HG03442 (cell line): ENCODE data around the gene SLC2A3.
A peak's percentile ranks its signal among the peaks of the same experiment; 100 is the strongest.
"Not testable (repeated sequence)": the region's sequence is repeated elsewhere in the genome, so short reads cannot be mapped to it uniquely, and the experiment has no call there.

Experiments used
- ATAC-seq: cut with Tn5 transposase; IDR thresholded peaks from one replicate; pipeline ENCODE4 v1.9.1; 2021; ENCODE audit warnings: mild to moderate bottlenecking, moderate library complexity; ENCODE audit not compliant: unreplicated experiment

The SLC2A3 gene

DNA sequence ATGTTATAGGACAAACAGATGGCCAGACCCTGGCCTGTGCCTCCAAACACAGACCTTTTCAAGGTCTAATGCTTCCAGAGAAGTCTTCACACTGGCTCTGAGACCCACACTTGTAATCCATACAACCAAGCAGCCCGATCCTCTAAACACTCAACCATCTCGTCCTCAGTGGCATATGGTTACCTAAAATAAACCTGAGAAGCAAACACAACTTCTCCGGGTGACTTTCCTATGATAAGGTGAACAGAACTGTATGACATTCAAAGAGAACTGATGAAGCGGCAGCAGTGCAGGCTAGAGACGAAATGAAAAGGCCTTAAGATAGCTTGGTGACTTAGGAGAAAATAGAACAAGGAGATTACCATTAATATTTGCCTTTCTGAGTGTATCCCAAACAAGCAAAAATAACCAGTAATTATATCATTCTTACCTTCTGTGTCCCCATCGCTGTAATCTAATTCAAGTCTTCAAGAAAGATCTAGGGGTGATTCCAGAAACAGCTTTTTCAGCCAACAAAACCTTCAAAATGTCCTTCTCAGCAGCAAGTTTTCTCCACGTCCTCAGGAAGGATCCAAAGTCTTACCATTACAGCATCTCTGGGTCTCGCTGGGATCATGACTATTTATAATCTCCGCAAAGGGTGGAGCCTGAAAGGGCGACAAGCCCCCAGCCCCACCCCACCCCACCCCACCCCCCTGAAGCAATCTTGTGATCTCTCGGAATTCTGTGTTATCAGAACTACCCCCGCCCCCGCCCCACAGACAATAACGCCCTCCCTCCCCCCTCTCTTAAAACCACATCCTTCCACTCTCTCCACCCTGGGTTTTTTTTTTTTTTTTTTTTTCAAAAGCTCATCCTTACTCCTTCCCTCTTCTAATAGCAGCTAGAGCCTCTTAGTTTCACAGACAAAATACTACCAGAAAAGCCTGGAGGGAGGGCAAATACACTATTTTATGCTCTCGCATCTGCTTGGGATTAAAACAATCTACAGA is at the start of gene SLC2A3:
SLC2A3 (minus strand) TSS at position 598 of the 992 bp plus-strand sequence; CDS start at position 445, 153 bp downstream.
- ATAC-seq = no peak

- ATAC-seq = no peak
These were observed 48.9 kb upstream of the SLC2A3 start for GRCh38 chr12:7984900-7985299.

- not testable (repeated sequence) for ATAC-seq
These were observed 47.5 kb upstream of the SLC2A3 start for GRCh38 chr12:7983460-7983859.

- not testable (repeated sequence) for ATAC-seq
These were observed 47.0 kb upstream of the SLC2A3 start for GRCh38 chr12:7983019-7983418.

DNA sequence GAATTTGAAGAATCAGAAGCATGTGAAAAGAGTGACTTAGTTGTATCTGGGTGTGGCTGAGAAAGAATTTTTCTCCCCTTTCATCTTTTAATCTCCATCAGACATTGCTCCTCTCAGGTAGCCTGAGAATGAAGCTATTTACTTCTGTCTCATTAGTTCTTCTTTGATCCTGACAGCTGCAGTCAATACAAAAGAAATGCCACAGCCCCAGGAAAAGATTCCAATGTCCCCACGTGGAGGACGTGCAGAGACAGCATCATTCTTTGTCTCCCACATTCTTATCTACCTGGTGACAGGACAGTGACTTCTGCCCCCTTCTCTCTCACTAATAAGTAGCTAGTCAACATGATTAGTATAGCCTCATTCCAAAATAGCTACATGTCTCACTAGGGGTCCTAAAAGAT is 46.3 kb upstream of the SLC2A3 start:
- ATAC-seq = not testable (repeated sequence)

DNA sequence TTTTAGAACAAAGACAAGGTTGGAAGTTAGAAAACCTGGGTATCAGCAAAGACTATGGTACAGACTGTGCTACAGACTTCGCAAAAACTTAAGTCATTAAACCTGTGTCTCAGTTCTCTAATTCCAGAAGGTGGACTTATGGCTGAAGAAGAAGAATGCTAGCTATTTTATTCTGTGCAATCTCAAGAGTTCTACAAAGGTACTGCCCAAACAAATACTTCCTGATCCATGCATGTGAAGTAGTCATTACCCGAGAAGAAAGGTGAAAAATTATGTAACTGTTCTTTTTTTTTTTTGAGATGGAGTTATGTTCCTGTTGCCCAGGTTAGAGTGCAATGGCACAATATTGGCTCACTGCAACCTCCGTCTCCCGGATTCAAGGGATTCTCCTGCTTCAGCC is 45.5 kb upstream of the SLC2A3 start:
- ATAC-seq = no peak

GRCh38 chr12:7977351-7978124 is 41.6 kb upstream of the SLC2A3 start:
- ATAC-seq = peak; percentile 60

- no peak for ATAC-seq
These were observed 37.5 kb upstream of the SLC2A3 start for GRCh38 chr12:7973457-7973825.

DNA sequence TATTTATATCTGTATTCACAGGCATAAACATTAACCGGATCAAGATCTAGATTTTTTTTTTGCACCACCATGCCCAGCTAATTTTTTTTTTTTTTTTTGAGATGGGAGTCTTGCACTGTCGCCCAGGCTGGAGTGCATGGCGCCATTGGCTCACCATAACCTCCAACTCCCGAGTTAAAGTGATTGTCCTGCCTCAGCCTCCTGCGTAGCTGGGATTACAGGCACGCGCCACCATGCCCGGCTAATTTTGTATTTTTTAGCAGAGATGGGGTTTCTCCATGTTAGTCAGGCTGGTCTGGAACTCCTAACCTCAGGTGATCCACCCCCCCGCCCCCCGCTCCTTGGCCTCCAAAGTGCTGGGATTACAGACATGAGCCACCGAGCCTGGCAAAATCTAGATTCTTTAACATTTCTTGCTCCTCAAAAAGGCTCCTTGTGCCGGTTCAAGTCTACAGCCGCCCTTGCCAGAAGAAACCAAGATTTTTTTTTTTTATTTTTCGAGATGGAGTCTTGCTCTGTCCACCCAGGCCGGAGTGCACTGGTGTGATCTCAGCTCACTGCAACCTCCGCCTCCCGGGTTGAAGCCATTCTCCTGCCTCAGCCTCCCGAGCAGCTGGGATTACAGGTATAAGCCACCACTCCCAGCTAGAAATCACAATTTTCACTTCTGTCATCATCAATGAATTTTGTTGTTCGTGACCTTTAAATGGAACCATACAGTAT is 36.9 kb upstream of the SLC2A3 start:
- no peak for ATAC-seq

DNA sequence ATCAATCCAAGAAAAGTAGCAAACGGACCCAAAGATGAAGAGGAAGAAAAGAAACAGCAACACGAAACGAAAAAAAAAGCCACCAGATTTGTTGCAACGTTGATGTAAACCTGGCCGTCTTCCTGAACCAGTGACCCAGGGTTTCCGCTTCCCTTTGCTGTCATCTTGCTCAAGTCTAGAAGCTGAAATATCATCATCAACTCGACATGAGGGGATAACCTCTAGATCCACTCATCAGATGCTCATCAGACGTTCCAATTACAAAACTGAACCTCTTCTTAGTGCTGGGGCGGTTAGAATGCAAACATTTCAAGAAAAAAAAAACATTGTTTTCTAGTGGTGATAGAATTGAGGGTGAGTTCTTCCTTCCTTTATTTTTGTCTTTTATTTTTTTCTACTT is 36.3 kb upstream of the SLC2A3 start:
- not testable (repeated sequence) for ATAC-seq

DNA sequence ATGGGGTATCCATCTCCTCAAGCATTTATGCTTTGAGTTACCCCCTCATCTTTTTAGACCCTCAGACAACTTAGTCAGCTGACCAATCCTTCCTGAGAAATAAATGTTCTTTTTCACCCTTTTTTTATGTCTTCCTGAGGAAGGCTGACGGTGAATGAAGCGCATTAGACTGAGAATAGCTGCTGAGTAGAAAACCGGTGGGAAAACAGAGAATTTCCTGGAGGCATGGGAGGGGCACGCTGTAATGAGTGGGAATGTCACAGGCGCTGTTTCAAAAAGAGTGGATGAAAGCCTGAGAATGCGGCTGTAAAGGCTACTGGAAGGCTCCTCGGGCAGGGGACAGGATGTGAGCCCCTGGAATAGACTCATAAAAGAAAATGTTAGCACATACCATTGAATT is 35.8 kb upstream of the SLC2A3 start:
- ATAC-seq = not testable (repeated sequence)

- peak; percentile 88 for ATAC-seq
These were observed 34.7 kb upstream of the SLC2A3 start for GRCh38 chr12:7970475-7971252.

DNA sequence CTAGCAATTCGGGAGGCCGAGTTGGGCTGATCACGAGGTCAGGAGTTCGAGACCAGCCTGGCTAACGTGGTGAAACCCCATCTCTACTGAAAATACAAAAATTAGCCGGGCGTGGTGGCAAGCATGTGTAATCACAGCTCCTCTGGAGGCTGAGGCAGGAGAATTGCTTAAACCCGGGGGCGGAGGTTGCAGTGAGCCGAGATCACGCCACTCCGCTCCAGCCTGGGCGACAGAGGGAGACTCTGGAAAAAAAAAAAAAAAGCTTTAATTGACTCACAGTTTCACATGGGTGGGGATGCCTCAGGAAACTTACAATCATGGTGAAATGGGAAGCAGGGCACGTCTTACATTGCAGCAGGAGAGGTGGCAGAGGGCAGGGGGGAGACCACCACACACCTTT is 30.6 kb upstream of the SLC2A3 start:
- ATAC-seq = no peak

DNA sequence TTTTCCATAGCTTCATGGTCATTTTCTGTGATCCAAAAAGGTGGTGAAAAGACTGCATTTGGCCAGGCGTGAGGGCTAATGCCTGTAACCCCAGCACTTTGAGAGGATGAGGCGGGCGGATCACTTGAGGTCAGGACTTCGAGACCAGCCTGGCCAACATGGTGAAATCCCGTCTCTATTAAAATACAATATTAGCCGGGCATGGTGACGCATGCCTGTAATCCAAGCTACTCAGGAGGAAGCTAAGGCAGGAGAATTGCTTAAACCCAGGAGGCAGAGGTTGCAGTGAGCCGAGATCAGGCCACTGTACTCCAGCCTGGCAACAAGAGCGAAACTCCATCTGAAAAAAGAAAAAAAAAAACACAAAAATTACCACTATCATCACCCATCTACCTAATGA is 28.7 kb upstream of the SLC2A3 start:
- not testable (repeated sequence) for ATAC-seq

DNA sequence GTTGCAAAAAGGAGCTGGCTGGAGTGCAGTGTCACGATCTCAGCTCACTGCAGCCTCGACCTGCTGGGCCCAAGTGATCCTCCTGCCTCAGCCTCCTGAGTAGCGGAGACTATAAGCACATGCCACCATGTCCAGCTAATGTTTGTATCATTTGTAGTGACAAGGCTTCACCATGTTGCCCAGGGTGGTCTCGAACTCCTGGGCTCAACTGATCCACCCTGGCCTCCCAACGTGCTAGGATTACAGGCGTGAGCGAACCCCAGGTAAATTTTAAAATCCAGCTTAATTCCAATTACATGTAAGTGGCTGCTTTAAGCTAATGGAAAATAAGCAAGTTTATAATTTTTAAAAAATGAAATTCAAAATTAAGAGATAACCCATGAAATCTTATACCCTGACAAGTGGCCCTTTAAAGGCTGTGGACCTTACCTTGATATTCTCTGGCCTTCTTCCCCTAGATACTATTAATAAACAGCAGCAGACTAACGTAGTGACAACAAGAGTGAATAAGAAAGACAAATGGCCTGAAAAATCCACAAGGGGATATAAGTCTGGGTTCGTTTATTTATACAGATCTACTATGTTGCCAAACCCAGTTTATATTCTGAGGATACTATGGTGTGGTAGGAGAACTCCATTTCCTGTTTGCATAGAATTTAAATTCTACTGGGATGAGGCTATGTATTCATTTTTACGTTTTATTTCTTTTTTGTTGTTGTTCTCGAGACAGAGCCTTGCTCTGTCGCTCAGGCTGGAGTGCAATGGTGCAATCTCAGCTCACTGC is 25.6 kb upstream of the SLC2A3 start:
- ATAC-seq = no peak

DNA sequence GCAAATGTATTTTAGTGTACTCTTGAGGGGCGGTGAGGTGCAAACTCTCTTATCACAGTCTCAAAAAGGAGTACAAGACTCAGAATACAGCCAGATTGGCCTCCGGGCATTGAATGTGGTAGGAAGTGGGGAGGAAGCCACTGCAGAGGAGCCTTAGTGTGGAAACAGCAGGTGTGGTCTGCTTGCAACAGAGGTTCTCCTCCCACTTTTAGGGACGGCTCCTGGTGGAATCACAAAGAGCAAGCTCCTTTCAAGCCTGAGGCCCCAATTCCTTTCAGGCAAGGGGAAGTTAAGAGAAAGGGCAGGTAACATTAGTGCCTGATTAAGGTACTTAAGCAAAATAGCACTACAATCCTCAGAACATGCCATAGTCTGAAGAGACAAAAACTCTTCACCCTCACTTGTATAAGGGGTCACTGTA is 23.7 kb upstream of the SLC2A3 start:
- no peak for ATAC-seq

- ATAC-seq = no peak
These were observed 23.3 kb upstream of the SLC2A3 start for GRCh38 chr12:7959278-7959677.

DNA sequence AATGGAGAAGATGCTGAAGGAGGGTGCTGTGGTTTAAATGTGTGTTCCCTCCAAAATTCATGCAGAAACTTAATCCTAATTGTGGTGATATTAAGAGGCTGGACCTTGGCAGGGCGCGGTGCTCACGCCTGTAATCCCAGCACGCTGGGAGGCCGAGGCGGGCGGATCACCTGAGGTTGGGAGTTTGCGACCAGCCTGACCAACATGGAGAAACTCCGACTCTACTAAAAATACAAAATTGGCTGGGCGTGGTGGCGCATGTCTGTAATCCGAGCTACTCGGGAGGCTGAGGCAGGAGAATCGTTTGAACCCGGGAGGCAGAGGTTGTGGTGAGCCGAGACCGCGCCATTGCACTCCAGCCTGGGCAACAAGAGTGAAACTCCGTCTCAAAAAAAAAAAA is 18.9 kb upstream of the SLC2A3 start:
- ATAC-seq = not testable (repeated sequence)

GRCh38 chr12:7954418-7954817 is 18.4 kb upstream of the SLC2A3 start:
- ATAC-seq = not testable (repeated sequence)
